Mucosa of descending colon (tissue), 3 donors: Measurements from ENCODE around the gene KAZN. TPM values are rescaled to one million over a fixed set of nuclear protein-coding genes. Genes with fewer than 3 reads are reported as not detected.
A peak's percentile ranks its signal among the peaks of the same experiment; 100 is the strongest.

Source experiments
- ATAC-seq: fragments of 200-7000 bp; cut with Tn5 transposase; one replicate; pipeline ENCODE4 v1.9.1; 2020; ENCODE audit warnings: mild to moderate bottlenecking, moderate library complexity
- DNase-seq, 3 donors: peaks; one replicate each; pipeline ENCODE4 v3.0.0-alpha.2; 2020
- H3K36me3 ChIP-seq: fragments of 200-600 bp; one replicate; pipeline ENCODE4 v1.8.0; 2021; ENCODE audit warnings: low read depth, mild to moderate bottlenecking
- H3K4me1 ChIP-seq: fragments of 200-600 bp; one replicate; pipeline ENCODE4 v1.8.0; 2021; ENCODE audit warnings: low read depth, mild to moderate bottlenecking
- H3K4me3 ChIP-seq: fragments of 200-600 bp; one replicate; pipeline ENCODE4 v1.8.0; 2021; ENCODE audit warnings: mild to moderate bottlenecking
- H3K9me3 ChIP-seq: fragments of 200-600 bp; one replicate; pipeline ENCODE4 v1.8.0; 2021; ENCODE audit warnings: mild to moderate bottlenecking
- intact Hi-C, 2 donors: fragments of 100-400 bp; cut with DNase I in 1 of 2; cut with micrococcal nuclease in 1 of 2; formaldehyde crosslinking; loops; one replicate each; pipeline versions ENCODE4 v1.11.0 to v1.11.1; 2022; cut with DNase I, micrococcal nuclease
- total RNA-seq, 3 donors: library from RNA; stranded (reverse); fragmentation: NEBNext Ultra II Directional in 2 of 3; extraction: Animal tissue kit (Norgen Biotek cat#: 25700) in 2 of 3; gene quantifications; one replicate each; pipeline versions ENCODE4 v1.2.1 to v1.2.4, GENCODE V29; 2021 to 2023
- TF ChIP-seq, protein P1 (sequence below): fragments of 200-600 bp; IDR thresholded peaks from one replicate; pipeline ENCODE4 v1.8.0; 2022; ENCODE audit warnings: antibody characterized with exemption, mild to moderate bottlenecking
- donor health status: DM: no; HTN: no; CAD: no; lungs with moderate emphysema.
- donor health status: DM: no; HTN: no; CAD: no.
- donor health status: DM: no; HTN: yes; CAD: no.

Gene KAZN
- total RNA-seq, 3 donors from 2014 or later, result 9.7 to 21.9 (median 15.8) TPM

DNA sequence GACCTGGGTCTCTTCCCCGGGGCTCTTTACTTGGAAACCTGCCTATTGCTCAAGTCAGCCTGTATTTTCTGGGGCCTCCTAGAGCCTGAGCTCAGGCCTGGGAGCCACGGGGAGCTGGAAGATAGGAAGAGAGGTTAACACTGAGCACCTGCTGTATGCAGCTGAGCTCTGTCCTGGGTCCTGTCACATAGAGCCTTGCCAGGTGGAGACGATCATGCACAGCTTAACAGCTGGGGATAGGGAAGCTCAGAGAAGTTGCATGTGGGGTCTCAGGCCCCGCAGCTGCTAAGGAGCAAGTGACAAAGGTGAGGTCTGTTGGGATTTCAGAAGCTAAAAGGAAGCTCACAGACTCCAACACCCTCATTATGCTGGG is 427.6 kb downstream of the KAZN start:
- H3K4me3 ChIP-seq, result no peak overlapping the region
- DNase-seq (no peak), ATAC-seq (no peak)
- TF ChIP-seq, protein P1, sequence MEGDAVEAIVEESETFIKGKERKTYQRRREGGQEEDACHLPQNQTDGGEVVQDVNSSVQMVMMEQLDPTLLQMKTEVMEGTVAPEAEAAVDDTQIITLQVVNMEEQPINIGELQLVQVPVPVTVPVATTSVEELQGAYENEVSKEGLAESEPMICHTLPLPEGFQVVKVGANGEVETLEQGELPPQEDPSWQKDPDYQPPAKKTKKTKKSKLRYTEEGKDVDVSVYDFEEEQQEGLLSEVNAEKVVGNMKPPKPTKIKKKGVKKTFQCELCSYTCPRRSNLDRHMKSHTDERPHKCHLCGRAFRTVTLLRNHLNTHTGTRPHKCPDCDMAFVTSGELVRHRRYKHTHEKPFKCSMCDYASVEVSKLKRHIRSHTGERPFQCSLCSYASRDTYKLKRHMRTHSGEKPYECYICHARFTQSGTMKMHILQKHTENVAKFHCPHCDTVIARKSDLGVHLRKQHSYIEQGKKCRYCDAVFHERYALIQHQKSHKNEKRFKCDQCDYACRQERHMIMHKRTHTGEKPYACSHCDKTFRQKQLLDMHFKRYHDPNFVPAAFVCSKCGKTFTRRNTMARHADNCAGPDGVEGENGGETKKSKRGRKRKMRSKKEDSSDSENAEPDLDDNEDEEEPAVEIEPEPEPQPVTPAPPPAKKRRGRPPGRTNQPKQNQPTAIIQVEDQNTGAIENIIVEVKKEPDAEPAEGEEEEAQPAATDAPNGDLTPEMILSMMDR, result no peak
- H3K36me3 ChIP-seq, result no peaks in the 10 kb centered on the region
- no peaks in the 10 kb centered on the region for H3K9me3 ChIP-seq
- intact Hi-C loops, result loop anchor here in 1 of 2 donors (10.0 kb wide), 1 partner anchor 101 kb away; no protein-coding TSS in a partner anchor
- peaks cover 8% of the 10 kb centered on the region for H3K4me1 ChIP-seq

DNA sequence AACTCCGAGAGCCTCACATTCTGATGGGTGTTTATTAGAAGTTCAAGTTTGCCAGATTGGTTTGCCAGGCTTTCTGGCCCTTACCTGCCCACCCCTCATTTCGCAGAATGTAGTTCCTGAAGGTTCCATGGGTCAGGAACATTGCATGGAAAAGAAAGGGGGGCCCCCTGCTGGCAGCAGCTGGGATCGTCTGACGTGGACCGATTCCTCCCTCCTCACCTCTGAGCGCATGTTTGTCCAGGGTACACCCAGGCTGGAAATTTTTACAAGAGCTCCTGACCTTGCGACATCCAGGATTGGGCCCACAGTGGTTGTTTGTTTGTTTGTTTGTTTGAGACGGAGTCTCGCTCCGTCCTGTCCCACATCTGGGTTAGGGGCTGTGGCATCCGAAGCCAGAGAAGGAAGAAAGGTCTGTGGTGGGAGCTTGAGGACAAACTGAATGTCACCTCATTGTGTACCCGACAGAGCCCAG is 429.1 kb downstream of the KAZN start:
- H3K4me1 ChIP-seq, result peaks cover 6% of the 10 kb centered on the region
- intact Hi-C loops, result loop anchor here in 1 of 2 donors (10.0 kb wide), 1 partner anchor 103 kb away; no protein-coding TSS in a partner anchor
- H3K9me3 ChIP-seq, result no peaks in the 10 kb centered on the region
- H3K36me3 ChIP-seq, result no peaks in the 10 kb centered on the region
- TF ChIP-seq, protein P1, result peak; percentile 71
- no peak overlapping the region for H3K4me3 ChIP-seq
- ATAC-seq, result peak; percentile 81
- DNase-seq, result peak in 2 of 3 donors; percentile 84

DNA sequence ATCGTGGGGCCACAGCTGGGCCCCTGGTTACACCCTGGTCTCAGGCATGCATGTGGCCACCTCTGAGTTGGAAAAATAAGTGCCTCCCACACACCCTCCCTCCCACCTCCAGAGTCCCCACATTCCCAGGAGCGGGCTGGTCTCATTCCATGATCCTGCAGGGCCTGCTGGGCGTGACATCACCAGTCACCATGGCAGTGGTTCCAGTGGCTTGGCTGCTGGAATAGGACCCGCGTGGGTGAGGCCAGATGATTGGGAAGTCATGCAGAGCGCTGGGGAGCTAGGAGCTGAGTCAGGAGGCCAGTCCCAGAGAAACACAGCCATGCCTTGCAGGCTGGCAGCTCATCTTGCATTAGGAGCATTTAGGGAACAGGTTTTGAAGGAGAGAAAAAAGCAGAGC is 429.6 kb downstream of the KAZN start:
- H3K9me3 ChIP-seq, result no peaks in the 10 kb centered on the region
- H3K4me1 ChIP-seq, result peaks cover 6% of the 10 kb centered on the region
- ATAC-seq (no peak), DNase-seq (peak in 1 of 3 donors; percentile 67)
- intact Hi-C loops, result loop anchor here in 1 of 2 donors (10.0 kb wide), 1 partner anchor 103 kb away; no protein-coding TSS in a partner anchor
- TF ChIP-seq, protein P1, result no peak
- no peaks in the 10 kb centered on the region for H3K36me3 ChIP-seq
- H3K4me3 ChIP-seq, result no peak overlapping the region

DNA sequence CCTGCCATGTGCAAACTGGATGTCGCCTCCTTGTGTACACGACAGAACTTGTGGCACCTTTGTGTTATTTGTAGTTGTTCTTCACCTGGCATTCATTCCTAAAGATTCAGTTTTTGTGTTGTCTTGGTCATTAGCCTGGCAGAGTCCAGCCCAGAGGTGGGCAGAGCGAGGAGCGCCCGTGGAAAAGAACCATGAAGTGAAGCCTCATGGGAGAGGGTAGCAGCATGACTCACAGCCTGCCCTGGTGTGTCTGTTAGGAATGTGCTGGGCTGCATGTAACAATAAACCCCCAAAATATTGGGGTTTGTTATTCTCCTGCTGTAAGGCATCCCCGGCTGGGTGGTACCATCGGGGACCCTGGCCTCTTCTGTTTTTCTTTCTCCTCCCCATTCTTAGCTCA is 430.1 kb downstream of the KAZN start:
- H3K36me3 ChIP-seq, result no peaks in the 10 kb centered on the region
- no peak for ATAC-seq
- DNase-seq, result no peak
- H3K4me1 ChIP-seq, result peaks cover 6% of the 10 kb centered on the region
- H3K4me3 ChIP-seq, result no peak overlapping the region
- intact Hi-C loops, result loop anchor here in 1 of 2 donors (10.0 kb wide), 1 partner anchor 104 kb away; no protein-coding TSS in a partner anchor
- H3K9me3 ChIP-seq, result no peaks in the 10 kb centered on the region
- TF ChIP-seq, protein P1, result no peak

DNA sequence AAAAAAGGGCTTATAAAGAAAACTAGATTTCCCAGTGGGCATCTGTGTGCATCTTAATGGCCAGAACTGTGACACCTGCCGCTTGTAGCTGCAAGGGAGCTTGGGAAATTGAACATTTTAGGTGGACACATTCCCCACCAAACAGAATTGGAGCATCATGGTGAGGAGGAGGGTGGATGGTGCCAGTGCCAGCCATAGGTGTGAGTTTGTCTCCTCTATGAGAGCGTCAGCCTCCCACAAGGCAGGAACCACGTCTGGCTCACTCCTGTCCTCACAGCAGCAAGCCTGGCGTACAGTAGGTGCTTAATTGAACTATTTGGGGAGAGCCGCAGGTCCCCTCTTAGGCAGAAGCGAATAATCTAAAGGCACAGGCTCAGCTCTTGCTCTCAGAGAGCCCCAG is 430.6 kb downstream of the KAZN start:
- Histone ChIP-seq H3K9me3 (no peaks in the 10 kb centered on the region), H3K4me3 (no peak overlapping the region), H3K36me3 (no peaks in the 10 kb centered on the region), H3K4me1 (peaks cover 6% of the 10 kb centered on the region)
- intact Hi-C loops, result loop anchor here in 1 of 2 donors (10.0 kb wide), 1 partner anchor 104 kb away; no protein-coding TSS in a partner anchor
- DNase-seq (no peak), ATAC-seq (no peak)
- TF ChIP-seq, protein P1, result no peak
